HepG2 (cell line): ENCODE results near the gene POLR3E. TPM values are rescaled to one million over a fixed set of nuclear protein-coding genes. Genes with fewer than 3 reads are reported as not detected.
A peak's percentile ranks its signal among the peaks of the same experiment; 100 is the strongest.

ENCODE experiments used
- ATF7 ChIP-seq, 2 experiments: fragments of 450-650 bp in 1 of 2; sonication (generic) in 1 of 2; formaldehyde crosslinking in 1 of 2; IDR thresholded peaks; 2 replicates each; pipeline versions ENCODE4 v1.4.0 to v1.6.1; 2016 to 2020; ENCODE audit warnings: antibody characterized with exemption in 1 of 2, mild to moderate bottlenecking in 1 of 2, missing genetic modification reagents in 1 of 2
- NR2F6 ChIP-seq, 2 experiments: IDR thresholded peaks; 2 replicates each; pipeline ENCODE4 v1.6.1; 2016; ENCODE audit warnings: antibody characterized with exemption in 1 of 2, mild to moderate bottlenecking in 1 of 2
- POLR2AphosphoS5 ChIP-seq: IDR thresholded peaks from 2 replicates; pipeline ENCODE4 v1.6.1; 2012; ENCODE audit warnings: low read depth, low read length
- SALL2 ChIP-seq: sonication (generic); formaldehyde crosslinking; IDR thresholded peaks from 2 replicates; pipeline ENCODE4 v1.8.1; 2023; ENCODE audit warnings: mild to moderate bottlenecking, missing genetic modification reagents, inconsistent platforms
- SAP130 ChIP-seq: IDR thresholded peaks from 2 replicates; pipeline ENCODE4 v1.6.1; 2016; ENCODE audit warnings: low read depth
- SNRNP70 ChIP-seq: fragments of 200-400 bp; formaldehyde crosslinking; IDR thresholded peaks from 2 replicates; pipeline ENCODE4 v1.6.1; 2017; ENCODE audit warnings: mild to moderate bottlenecking, low read depth, low read length, moderate library complexity
- SRF ChIP-seq: IDR thresholded peaks from 2 replicates; pipeline ENCODE4 v1.6.1; 2011; ENCODE audit warnings: mild to moderate bottlenecking, low read depth, low read length, moderate library complexity
- TARDBP ChIP-seq: sonication (generic); formaldehyde crosslinking; IDR thresholded peaks from 2 replicates; pipeline ENCODE4 v1.8.0; 2022; ENCODE audit warnings: mild to moderate bottlenecking, missing genetic modification reagents
- THAP11 ChIP-seq: IDR thresholded peaks from 2 replicates; pipeline ENCODE4 v1.6.1; 2016; ENCODE audit warnings: missing biosample characterization, missing genetic modification reagents
- ZBTB38 ChIP-seq: sonication (generic); formaldehyde crosslinking; IDR thresholded peaks from 2 replicates; pipeline ENCODE4 v1.5.1; 2020; ENCODE audit warnings: mild to moderate bottlenecking, missing genetic modification reagents
- ZFYVE20 ChIP-seq: sonication (generic); formaldehyde crosslinking; IDR thresholded peaks from 2 replicates; pipeline ENCODE4 v1.8.0; 2023; ENCODE audit warnings: low read depth, mild to moderate bottlenecking, moderate library complexity, missing genetic modification reagents, borderline replicate concordance
- ZNF546 ChIP-seq: sonication (generic); formaldehyde crosslinking; conservative IDR thresholded peaks from 2 replicates; pipeline ENCODE4 v1.8.1; 2023; ENCODE audit warnings: mild to moderate bottlenecking, missing genetic modification reagents
- polyA plus RNA-seq, 8 experiments: library from polyadenylated mRNA; depleted of rRNA in 3 of 8; stranded (reverse) in 7 of 8; unstranded in 1 of 8; fragments of >200 nt; fragmentation: Illumina TruSeq in 4 of 8; extraction: Trizol in 4 of 8; gene quantifications; 2 replicates each; pipeline versions ENCODE4 v1.2.1 to v1.2.3, GENCODE V29; 2011 to 2016; ENCODE audit warnings: low read depth in 4 of 8, missing spikeins in 1 of 8, mixed read lengths in 1 of 8; ENCODE audit not compliant: insufficient read depth in 1 of 8
- total RNA-seq, 5 experiments: library from RNA; depleted of rRNA; stranded (reverse); fragments of >200 nt; fragmentation: Illumina TruSeq; extraction: Trizol; gene quantifications; 2 replicates each; pipeline ENCODE4 v1.2.3, GENCODE V29; 2016; ENCODE audit warnings: low read depth in 1 of 5
- TF ChIP-seq, protein P1 (sequence below): sonication (generic); formaldehyde crosslinking; IDR thresholded peaks from 2 replicates; pipeline ENCODE4 v1.8.0; 2022; ENCODE audit warnings: mild to moderate bottlenecking, missing genetic modification reagents
- TF ChIP-seq, protein P2 (sequence below): IDR thresholded peaks from 2 replicates; pipeline ENCODE4 v1.6.1; 2012; ENCODE audit warnings: inconsistent platforms
- TF ChIP-seq, protein P3 (sequence below): sonication (generic); formaldehyde crosslinking; IDR thresholded peaks from 2 replicates; pipeline ENCODE4 v1.9.0; 2021; ENCODE audit warnings: mild to moderate bottlenecking, missing genetic modification reagents
- TF ChIP-seq, protein P4 (sequence below): sonication (generic); formaldehyde crosslinking; IDR thresholded peaks from 2 replicates; pipeline ENCODE4 v1.4.0; 2020; ENCODE audit warnings: low read depth, mild to moderate bottlenecking, missing genetic modification reagents
- TF ChIP-seq, protein P5 (sequence below): sonication (generic); formaldehyde crosslinking; IDR thresholded peaks from 2 replicates; pipeline ENCODE4 v1.4.0; 2020; ENCODE audit warnings: missing genetic modification reagents, borderline replicate concordance

POLR3E gene
- total and polyA plus RNA-seq, 2 of the 13 experiments (the other 11 are each of a cell fraction or from before 2014, with no cell fraction given), result 135 to 262 TPM

DNA sequence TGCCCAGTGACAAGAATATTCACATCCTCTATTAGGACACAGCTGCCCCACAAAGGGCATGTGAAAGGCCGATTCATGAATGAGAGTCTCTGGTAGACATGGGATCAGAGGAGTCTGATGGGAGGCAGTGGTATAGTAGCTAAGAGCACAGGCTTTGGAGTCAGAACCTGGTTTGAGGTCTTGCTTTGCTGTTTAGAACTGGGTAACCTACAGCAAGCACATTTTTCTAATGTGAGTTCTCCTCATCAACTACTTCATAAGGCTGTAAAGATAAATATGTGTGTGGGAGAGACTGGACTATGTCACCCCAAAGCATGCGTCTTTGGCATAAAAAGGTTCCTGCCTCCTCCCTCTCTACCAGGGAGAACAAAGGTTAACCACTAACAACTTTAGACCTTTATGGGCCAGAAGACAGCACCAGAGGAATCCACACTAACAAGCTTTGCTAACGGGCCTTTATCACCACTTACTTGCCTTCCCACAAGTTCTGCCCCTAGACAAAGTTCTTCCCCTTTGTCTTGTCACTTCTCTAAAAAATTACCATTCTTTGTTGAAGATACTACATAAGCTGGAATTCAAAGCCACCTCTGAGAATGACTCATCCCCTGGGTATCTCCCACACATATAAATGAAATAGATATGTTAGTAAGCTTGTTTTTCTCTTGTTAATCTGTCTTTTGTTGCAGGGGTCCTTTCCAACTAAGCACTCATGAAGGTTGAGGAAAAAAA is 56.1 kb downstream of the POLR3E start (continued):
- TF ChIP-seq ZBTB38 (CRISPR knock-in tag) (no peak), ZNF546 (CRISPR knock-in tag) (no peak), SAP130 (peak; percentile 52), SALL2 (no peak), ZFYVE20 (no peak), THAP11 (no peak), SNRNP70 (no peak), POLR2AphosphoS5 (no peak; the same call in 1 of the 2 replicates), TARDBP (peak; percentile 42; the same call in 1 of the 2 replicates), ATF7 (IDR thresholded peaks at IDR 0.05) (no peak), ATF7 (CRISPR knock-in tag; IDR thresholded peaks at IDR 0.05) (no peak), NR2F6 (IDR thresholded peaks at IDR 0.05) (0 out of 2 replicates have a peak, but pooled peaks have one; percentile 30), NR2F6 (CRISPR knock-in tag; IDR thresholded peaks at IDR 0.05) (no peak), SRF (no peak)
- TF ChIP-seq, protein P1, sequence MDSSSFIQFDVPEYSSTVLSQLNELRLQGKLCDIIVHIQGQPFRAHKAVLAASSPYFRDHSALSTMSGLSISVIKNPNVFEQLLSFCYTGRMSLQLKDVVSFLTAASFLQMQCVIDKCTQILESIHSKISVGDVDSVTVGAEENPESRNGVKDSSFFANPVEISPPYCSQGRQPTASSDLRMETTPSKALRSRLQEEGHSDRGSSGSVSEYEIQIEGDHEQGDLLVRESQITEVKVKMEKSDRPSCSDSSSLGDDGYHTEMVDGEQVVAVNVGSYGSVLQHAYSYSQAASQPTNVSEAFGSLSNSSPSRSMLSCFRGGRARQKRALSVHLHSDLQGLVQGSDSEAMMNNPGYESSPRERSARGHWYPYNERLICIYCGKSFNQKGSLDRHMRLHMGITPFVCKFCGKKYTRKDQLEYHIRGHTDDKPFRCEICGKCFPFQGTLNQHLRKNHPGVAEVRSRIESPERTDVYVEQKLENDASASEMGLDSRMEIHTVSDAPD (CRISPR knock-in tag), result peak; percentile 45; the same call in 1 of the 2 replicates
- TF ChIP-seq, protein P2, sequence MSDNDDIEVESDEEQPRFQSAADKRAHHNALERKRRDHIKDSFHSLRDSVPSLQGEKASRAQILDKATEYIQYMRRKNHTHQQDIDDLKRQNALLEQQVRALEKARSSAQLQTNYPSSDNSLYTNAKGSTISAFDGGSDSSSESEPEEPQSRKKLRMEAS, result peak; percentile 37; the same call in 1 of the 2 replicates
- TF ChIP-seq, protein P3, sequence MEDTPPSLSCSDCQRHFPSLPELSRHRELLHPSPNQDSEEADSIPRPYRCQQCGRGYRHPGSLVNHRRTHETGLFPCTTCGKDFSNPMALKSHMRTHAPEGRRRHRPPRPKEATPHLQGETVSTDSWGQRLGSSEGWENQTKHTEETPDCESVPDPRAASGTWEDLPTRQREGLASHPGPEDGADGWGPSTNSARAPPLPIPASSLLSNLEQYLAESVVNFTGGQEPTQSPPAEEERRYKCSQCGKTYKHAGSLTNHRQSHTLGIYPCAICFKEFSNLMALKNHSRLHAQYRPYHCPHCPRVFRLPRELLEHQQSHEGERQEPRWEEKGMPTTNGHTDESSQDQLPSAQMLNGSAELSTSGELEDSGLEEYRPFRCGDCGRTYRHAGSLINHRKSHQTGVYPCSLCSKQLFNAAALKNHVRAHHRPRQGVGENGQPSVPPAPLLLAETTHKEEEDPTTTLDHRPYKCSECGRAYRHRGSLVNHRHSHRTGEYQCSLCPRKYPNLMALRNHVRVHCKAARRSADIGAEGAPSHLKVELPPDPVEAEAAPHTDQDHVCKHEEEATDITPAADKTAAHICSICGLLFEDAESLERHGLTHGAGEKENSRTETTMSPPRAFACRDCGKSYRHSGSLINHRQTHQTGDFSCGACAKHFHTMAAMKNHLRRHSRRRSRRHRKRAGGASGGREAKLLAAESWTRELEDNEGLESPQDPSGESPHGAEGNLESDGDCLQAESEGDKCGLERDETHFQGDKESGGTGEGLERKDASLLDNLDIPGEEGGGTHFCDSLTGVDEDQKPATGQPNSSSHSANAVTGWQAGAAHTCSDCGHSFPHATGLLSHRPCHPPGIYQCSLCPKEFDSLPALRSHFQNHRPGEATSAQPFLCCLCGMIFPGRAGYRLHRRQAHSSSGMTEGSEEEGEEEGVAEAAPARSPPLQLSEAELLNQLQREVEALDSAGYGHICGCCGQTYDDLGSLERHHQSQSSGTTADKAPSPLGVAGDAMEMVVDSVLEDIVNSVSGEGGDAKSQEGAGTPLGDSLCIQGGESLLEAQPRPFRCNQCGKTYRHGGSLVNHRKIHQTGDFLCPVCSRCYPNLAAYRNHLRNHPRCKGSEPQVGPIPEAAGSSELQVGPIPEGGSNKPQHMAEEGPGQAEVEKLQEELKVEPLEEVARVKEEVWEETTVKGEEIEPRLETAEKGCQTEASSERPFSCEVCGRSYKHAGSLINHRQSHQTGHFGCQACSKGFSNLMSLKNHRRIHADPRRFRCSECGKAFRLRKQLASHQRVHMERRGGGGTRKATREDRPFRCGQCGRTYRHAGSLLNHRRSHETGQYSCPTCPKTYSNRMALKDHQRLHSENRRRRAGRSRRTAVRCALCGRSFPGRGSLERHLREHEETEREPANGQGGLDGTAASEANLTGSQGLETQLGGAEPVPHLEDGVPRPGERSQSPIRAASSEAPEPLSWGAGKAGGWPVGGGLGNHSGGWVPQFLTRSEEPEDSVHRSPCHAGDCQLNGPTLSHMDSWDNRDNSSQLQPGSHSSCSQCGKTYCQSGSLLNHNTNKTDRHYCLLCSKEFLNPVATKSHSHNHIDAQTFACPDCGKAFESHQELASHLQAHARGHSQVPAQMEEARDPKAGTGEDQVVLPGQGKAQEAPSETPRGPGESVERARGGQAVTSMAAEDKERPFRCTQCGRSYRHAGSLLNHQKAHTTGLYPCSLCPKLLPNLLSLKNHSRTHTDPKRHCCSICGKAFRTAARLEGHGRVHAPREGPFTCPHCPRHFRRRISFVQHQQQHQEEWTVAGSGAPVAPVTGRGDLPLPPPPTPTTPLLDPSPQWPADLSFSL (CRISPR knock-in tag), result no peak
- TF ChIP-seq, protein P4, sequence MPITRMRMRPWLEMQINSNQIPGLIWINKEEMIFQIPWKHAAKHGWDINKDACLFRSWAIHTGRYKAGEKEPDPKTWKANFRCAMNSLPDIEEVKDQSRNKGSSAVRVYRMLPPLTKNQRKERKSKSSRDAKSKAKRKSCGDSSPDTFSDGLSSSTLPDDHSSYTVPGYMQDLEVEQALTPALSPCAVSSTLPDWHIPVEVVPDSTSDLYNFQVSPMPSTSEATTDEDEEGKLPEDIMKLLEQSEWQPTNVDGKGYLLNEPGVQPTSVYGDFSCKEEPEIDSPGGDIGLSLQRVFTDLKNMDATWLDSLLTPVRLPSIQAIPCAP (CRISPR knock-in tag), result no peak
- TF ChIP-seq, protein P5, sequence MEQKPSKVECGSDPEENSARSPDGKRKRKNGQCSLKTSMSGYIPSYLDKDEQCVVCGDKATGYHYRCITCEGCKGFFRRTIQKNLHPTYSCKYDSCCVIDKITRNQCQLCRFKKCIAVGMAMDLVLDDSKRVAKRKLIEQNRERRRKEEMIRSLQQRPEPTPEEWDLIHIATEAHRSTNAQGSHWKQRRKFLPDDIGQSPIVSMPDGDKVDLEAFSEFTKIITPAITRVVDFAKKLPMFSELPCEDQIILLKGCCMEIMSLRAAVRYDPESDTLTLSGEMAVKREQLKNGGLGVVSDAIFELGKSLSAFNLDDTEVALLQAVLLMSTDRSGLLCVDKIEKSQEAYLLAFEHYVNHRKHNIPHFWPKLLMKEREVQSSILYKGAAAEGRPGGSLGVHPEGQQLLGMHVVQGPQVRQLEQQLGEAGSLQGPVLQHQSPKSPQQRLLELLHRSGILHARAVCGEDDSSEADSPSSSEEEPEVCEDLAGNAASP, result no peak
